K562 (cell line): ENCODE results near the gene SERPINF2. TPM values are rescaled to one million over a fixed set of nuclear protein-coding genes. Genes with fewer than 3 reads are reported as not detected.

Experiments used
- ADNP ChIP-seq: fragments of 200-800 bp; sonication (Bioruptor generic); IDR thresholded peaks from 2 replicates; pipeline ENCODE4 v1.6.1; 2016; ENCODE audit warnings: missing genetic modification characterization, missing compliant biosample characterization
- CREB3 ChIP-seq: fragments of 450-650 bp; conservative IDR thresholded peaks from 2 replicates; pipeline ENCODE4 v1.6.1; 2016; ENCODE audit warnings: missing genetic modification characterization, low read depth, mild to moderate bottlenecking, missing compliant biosample characterization, moderate library complexity
- HNRNPLL ChIP-seq: fragments of 200-400 bp; formaldehyde crosslinking; IDR thresholded peaks from 2 replicates; pipeline ENCODE4 v1.6.1; 2017; ENCODE audit warnings: low read length, low read depth, mild to moderate bottlenecking; ENCODE audit not compliant: poor library complexity, severe bottlenecking
- KAT2B ChIP-seq: IDR thresholded peaks from one replicate; pipeline ENCODE4 v1.6.1; 2012; ENCODE audit warnings: low read depth, mild to moderate bottlenecking, control low read depth, inconsistent platforms, low read length, moderate library complexity
- PTRF ChIP-seq: fragments of 450-650 bp; IDR thresholded peaks from 2 replicates; pipeline ENCODE4 v1.6.1; 2016; ENCODE audit warnings: mild to moderate bottlenecking, missing genetic modification characterization, missing compliant biosample characterization
- SAFB ChIP-seq: fragments of 200-400 bp; formaldehyde crosslinking; IDR thresholded peaks from 2 replicates; pipeline ENCODE4 v1.6.1; 2017; ENCODE audit warnings: low read depth, low read length, borderline replicate concordance
- XRCC3 ChIP-seq: fragments of 450-650 bp; IDR thresholded peaks from 2 replicates; pipeline ENCODE4 v1.6.1; 2017; ENCODE audit warnings: mild to moderate bottlenecking, moderate library complexity
- polyA plus RNA-seq, 8 experiments: library from polyadenylated mRNA; depleted of rRNA in 4 of 8; stranded (reverse) in 5 of 8; unstranded in 3 of 8; fragments of >200 nt; fragmentation: Nextera tagmentation in 2 of 8; fragmentation: Illumina TruSeq in 1 of 8; extraction: Ambion mirVana in 2 of 8; extraction: Trizol in 1 of 8; gene quantifications; 2 replicates each; pipeline versions ENCODE4 v1.2.1 to v1.2.3, GENCODE V29; 2011 to 2014; ENCODE audit warnings: inconsistent platforms in 1 of 8, missing spikeins in 1 of 8
- total RNA-seq, 7 experiments: library from RNA; depleted of rRNA in 6 of 7; stranded (reverse); fragments of >200 nt in 6 of 7; fragmentation: Illumina TruSeq in 2 of 7; extraction: Trizol in 2 of 7; gene quantifications; 2 replicates each; pipeline versions ENCODE4 v1.2.1 to v1.2.3, GENCODE V29; 2011 to 2021; ENCODE audit warnings: low replicate concordance in 1 of 7
- TF ChIP-seq, protein P1 (sequence below): sonication (generic); formaldehyde crosslinking; IDR thresholded peaks from 2 replicates; pipeline ENCODE4 v1.8.0; 2023; ENCODE audit warnings: mild to moderate bottlenecking, missing genetic modification reagents

Gene SERPINF2
- total and polyA plus RNA-seq, 9 of the 15 experiments (the other 6 are each of a cell fraction or from before 2014, with no cell fraction given), result 0.22 TPM; not detected in 8

DNA sequence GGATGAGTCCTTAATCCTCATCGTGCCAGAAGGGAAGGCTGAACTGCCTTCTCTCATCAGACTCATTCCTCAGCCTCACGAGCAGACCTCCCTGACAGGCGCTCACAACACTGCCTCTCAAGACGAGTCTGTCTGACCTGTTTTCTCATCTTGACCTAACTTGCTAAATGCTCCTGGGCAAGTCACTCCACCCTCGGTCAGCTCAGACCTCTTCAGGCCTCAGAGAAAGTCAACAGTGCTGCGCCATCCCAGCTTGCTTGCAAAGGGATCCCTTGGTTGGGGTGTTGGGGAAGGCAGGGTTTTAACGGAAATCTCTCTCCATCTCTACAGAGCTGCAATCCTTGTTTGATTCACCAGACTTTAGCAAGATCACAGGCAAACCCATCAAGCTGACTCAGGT is 34.2 kb downstream of the SERPINF2 start (continued):
- TF ChIP-seq, protein P1, sequence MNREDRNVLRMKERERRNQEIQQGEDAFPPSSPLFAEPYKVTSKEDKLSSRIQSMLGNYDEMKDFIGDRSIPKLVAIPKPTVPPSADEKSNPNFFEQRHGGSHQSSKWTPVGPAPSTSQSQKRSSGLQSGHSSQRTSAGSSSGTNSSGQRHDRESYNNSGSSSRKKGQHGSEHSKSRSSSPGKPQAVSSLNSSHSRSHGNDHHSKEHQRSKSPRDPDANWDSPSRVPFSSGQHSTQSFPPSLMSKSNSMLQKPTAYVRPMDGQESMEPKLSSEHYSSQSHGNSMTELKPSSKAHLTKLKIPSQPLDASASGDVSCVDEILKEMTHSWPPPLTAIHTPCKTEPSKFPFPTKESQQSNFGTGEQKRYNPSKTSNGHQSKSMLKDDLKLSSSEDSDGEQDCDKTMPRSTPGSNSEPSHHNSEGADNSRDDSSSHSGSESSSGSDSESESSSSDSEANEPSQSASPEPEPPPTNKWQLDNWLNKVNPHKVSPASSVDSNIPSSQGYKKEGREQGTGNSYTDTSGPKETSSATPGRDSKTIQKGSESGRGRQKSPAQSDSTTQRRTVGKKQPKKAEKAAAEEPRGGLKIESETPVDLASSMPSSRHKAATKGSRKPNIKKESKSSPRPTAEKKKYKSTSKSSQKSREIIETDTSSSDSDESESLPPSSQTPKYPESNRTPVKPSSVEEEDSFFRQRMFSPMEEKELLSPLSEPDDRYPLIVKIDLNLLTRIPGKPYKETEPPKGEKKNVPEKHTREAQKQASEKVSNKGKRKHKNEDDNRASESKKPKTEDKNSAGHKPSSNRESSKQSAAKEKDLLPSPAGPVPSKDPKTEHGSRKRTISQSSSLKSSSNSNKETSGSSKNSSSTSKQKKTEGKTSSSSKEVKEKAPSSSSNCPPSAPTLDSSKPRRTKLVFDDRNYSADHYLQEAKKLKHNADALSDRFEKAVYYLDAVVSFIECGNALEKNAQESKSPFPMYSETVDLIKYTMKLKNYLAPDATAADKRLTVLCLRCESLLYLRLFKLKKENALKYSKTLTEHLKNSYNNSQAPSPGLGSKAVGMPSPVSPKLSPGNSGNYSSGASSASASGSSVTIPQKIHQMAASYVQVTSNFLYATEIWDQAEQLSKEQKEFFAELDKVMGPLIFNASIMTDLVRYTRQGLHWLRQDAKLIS (CRISPR knock-in tag), result no peak
- TF ChIP-seq ADNP (tag) (no peak), CREB3 (tag) (no peak), PTRF (tag) (no peak), SAFB (no peak), HNRNPLL (no peak), KAT2B (no peak), XRCC3 (no peak)
